ENCODE results near the gene ATXN2.
"Not testable (repeated sequence)": the region's sequence is repeated elsewhere in the genome, so short reads cannot be mapped to it uniquely, and the experiment has no call there.

Gene ATXN2

GRCh38 chr12:111492979-111493378 lies 106.1 kb downstream of the ATXN2 start:
- not testable (repeated sequence) for DNase-seq

- DNase-seq = no peak
Observed at GRCh38 chr12:111488798-111489197, 110.3 kb downstream of the ATXN2 start.

GRCh38 chr12:111488271-111488670 lies 110.8 kb downstream of the ATXN2 start:
- DNase-seq = no peak

GRCh38 chr12:111482462-111482861 lies 116.7 kb downstream of the ATXN2 start:
- DNase-seq = no peak

DNA sequence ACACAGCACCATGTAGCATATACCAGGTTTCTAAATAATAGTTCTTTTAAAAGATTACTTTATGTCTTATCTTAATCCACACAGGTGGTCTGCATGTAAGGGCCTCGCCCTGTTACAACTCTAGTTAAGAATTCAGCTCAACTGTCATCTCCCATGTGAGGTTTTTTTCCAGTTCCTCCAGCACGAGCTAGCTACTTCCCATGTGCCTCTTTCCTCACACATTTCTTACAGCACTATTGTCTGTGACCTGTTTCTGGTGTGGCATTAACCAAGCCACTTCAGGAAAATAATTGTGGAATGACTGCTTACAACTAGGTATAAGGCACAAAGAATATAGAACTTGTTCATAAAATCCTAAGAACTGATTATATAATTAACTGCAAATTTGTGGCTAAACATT lies 127.9 kb downstream of the ATXN2 start:
- no peak for DNase-seq

DNA sequence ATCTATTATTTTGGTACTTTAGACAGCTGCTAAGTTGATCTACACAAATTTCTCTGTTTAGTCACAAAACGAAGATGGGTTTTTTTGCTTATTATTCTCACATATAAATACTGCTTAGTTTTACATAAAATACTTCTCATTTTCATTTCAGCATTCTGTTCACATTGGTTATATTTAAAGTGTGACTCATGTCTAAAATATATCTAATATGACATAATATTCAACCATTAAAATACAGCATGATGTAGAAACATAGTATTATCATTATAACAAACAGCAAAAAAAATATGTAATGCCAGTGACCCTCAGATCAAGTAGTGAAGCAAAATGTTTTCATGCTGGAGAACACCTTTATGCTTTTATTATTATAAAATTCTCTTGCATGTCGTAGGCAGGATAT lies 129.7 kb downstream of the ATXN2 start:
- DNase-seq = no peak

GRCh38 chr12:111467857-111468241 lies 131.3 kb downstream of the ATXN2 start:
- DNase-seq = no peak

DNA sequence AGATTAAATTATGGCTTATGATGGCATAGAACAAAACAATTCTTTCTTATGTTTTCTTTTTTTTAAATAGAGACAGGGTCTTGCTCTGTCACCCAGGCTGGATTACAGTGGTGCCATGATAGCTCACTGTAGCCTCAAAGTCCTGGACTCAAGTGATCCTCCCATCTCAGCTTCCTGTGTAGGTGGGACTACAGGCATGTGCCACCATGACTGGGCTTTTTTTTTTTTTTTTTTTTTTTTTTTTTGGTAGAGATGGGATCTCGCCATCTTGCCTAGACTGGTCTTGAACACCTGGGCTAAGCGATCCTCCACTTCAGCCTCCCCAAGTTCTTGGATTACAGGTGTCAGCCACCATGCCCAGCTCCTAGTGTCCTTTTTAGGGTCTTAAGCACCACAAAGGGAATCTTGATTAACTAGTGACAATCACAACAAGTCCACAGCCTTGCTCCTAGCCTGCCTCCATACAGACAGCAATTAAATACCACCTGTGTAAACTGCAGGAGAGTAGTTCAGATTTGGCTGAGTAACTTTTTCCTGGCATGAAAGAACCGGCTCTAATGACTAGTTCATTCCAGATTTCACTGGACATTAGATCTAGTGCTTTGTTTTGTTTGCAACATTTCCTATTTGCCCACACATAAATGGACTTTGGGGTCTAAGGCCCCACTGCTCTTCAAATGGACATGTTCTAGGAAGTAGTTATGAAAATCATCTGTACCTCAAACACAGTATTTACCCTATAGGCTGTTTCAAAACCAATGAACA lies 131.8 kb downstream of the ATXN2 start:
- DNase-seq = no peak

GRCh38 chr12:111462210-111462769 lies 136.8 kb downstream of the ATXN2 start:
- no peak for DNase-seq

DNA sequence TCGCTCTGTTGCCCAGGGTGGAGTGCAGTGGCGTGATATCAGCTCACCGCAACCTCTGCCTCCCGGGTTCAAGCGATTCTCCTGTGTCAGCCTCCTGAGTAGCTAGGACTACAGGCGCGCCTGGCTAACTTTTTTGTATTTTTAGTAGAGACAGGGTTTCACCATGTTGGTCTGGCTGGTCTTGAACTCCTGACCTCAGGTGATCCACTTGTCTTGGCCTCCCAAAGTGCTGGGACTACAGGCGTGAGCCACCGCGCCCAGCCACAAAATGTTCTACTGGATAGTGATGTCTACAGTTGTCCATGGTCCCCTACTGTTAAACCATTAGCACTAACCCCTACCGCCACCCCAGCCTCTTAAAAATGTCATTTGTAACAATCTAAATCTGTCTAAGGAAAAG lies 139.0 kb downstream of the ATXN2 start:
- not testable (repeated sequence) for DNase-seq

DNA sequence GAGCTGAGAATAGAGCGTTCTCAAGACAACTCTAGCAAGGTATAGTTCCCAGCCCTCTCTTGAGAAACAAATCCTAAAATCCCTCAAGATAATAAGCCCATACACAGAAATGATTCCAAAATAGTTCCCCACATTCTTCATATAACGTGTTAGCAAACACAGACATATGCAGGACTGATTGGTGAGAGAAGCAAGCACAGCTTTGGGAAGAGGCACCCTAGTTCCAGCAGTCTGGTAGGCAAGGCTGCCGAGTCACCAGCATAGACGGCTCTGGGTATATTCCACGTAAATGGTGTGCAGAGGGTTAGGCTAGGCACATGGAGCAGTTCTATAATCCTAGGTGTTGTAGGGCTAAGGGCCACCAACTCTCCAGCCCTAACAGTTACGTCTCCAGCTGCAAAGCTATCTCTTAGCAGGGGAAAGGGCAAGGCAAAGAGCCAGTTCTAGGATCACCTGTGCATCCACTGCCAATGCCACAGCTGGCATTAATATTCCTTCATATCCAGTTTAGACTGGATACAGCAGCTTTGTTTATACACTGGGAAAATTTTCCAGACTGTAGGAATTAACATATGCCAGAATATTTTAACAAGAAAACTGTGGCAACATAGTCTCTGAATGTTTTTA lies 140.5 kb downstream of the ATXN2 start:
- no peak for DNase-seq

DNA sequence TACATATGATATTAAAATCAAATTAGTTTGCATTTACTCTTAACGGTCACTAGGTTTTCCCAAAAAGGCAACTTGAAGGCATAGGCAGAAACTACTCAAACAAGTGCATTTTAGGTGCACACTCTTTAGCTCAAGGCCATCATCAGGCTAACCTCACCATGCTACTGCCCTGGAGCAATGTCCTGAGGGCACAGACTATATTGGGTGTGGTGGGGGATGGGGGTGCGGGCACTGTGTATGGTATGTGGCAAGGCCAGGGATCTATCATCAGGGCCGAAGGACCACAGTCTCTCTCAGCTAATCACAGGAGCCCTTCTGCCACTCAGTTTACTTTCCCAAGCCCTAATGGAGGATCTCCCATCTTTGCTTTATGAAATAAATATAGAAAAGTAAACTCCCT lies 141.5 kb downstream of the ATXN2 start:
- peak; percentile 8 for DNase-seq

GRCh38 chr12:111457071-111457470 lies 142.0 kb downstream of the ATXN2 start:
- peak; percentile 15 for DNase-seq

DNA sequence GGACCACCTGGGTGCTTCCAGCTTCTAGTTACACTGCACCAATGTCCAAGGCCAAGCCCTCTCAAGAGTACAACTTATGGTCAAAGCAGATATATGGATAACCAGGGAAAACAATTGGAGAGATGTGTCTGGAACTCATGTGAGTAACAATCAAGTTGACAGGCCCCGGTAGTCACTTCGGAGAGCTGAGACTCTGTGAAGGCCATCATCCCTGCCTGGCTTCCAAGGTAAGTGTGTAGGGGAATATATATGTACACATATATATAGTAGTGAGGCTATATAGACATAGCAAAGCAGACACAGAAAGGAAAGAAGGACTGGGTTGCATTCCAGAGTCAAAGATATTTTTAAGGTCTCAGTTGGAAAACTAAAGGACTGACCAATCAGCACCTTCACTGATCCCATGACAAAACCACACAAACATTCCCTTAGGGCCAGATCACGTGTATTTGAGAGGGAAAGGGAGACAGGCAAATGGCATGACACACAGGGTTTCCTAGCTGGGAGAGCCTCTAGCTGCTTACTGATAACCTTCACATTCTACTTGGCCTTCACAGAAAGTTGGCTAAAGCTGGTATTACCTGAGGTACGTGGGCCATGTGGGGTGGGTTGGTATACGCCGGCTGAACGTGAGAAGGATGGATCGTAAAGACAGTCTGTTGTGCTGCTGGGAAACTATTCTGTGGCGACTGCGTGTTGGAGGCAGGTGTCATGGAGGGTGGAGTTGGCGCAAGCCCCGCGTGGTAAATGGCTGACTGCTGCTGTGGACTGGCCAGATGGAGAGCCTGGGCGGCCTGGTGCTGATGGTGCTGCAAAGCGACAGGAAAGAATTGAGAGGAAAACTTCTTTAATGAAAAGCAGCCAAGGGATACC lies 143.4 kb downstream of the ATXN2 start:
- peak; percentile 16 for DNase-seq

- DNase-seq = peak; percentile 24
Observed at GRCh38 chr12:111454716-111455447, 144.2 kb downstream of the ATXN2 start.

DNA sequence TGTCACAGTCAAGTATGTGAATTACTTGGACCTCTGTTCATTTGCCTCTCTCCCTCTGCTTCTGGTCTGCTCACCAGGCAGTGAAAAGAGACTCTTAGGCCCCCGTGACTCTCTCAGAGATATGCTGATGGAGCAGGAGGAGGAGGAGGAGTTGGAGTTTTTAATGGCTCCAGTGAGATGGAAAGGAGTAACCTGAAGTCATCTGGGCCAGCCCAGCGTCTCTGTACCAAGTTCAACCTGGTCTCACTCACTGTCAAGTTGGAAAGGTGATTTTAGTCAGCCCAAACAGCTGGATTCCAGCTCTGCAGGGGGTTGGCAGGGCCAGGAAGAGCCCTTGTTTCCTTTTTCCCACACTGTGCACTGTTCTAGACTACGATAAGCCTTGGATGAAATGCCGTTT lies 144.8 kb downstream of the ATXN2 start:
- peak; percentile 12 for DNase-seq

DNA sequence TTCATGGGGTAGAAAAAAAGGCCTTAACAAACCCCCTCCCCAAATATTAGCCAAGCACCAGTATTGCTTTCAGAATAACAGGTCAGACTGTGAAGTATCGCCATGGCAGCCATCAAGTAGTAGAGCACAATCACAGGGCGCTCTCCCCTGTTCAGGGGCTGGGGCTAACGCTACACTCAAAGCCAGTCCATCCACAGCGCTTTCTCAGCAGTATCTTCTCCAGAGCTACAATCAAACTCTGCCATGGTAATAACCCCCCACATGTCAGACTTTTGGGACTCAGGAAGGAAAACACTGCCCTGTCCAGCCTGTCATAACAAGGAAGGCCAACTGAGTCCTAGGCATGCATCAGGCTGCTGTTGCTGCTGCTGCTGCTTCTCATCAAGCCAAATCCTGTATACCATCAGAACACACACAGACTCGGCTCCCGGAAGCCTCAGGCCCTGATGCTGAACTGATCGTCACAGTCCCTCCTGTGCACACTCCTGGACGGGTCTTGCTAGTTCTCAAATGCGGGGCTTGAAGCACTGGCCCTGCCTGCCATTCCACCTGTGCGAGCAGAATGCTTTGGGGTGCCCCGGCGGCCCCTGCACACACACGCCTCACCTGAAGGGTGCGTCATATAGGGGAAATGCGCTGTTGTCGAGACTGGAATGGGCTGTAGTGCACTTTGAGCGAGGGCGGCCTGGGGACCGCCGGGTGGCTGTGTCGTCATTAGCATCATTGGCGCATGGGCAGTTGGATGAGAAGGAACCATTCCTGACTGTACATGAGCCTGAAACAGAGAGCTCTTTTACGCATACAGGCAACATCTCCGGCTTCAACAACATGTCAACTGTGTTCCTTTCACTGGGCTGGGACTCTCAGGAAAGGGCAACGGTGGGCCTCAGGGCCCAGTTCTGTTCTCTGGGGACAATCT lies 145.8 kb downstream of the ATXN2 start:
- peak; percentile 25 for DNase-seq

DNA sequence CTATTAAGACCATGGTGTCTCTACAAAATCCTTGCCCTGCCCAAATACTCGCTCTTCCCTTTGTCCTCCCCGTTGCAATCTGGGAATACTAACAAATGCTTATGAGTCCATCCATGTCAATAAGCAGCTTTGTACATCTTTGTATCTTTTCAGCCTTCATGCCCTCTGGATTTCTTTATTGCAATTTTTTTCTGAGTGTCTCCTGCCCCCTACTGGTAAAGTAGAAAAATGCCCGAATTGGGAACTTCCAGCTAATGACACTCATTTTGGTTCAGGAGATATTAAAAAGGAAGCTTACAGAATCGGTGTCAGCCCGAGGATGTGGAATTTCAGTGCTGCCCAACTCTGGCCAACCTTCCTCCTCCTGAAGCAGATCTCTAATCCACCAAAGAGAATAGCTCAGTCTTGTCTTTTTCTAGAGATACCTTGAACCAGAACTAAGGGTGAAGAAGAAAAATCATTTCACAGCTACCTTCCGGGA lies 147.4 kb downstream of the ATXN2 start:
- DNase-seq = peak; percentile 25

GRCh38 chr12:111451232-111451631 lies 147.9 kb downstream of the ATXN2 start:
- no peak for DNase-seq

DNA sequence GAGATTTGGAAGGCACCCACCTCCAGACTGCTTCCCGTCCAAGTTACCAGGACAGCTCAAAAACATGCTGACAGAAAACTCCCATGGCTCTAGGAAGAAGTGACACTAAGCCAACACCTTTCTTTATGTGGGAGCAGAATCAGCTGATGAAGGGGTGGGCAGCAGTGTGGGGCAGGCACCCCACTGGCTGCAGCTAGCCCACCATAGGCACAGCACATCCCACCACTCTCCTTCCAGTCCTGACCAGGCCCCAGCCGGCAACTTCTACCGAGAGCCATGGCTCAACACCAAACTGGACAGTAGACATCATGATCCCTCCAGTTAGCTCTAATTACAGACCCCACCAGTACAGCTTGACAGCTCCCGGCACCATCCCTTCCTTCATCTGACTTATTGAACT lies 148.4 kb downstream of the ATXN2 start:
- peak; percentile 10 for DNase-seq
